HG02884 (cell line): ENCODE results near the gene ETS1.

Experiments
- ATAC-seq: cut with Tn5 transposase; IDR thresholded peaks from one replicate; pipeline ENCODE4 v1.9.1; 2021; ENCODE audit warnings: mild to moderate bottlenecking, moderate library complexity; ENCODE audit not compliant: unreplicated experiment

Gene ETS1

GRCh38 chr11:128419012-128419767 is 168.2 kb downstream of the ETS1 start:
- no peak for ATAC-seq

GRCh38 chr11:128417607-128418324 is 169.6 kb downstream of the ETS1 start:
- ATAC-seq = no peak

- ATAC-seq = no peak
Measured at GRCh38 chr11:128416976-128417375, 170.4 kb downstream of the ETS1 start.

- ATAC-seq = peak; percentile 33
Measured at GRCh38 chr11:128415539-128415938, 171.8 kb downstream of the ETS1 start.

- ATAC-seq = peak; percentile 86
Measured at GRCh38 chr11:128412847-128413791, 174.2 kb downstream of the ETS1 start.

- no peak for ATAC-seq
Measured at GRCh38 chr11:128411812-128412211, 175.5 kb downstream of the ETS1 start.

GRCh38 chr11:128411150-128411549 is 176.2 kb downstream of the ETS1 start:
- no peak for ATAC-seq

- no peak for ATAC-seq
Measured at GRCh38 chr11:128409476-128409875, 177.9 kb downstream of the ETS1 start.
